ENCODE measurements around the gene MCU.
"Not testable (repeated sequence)": the region's sequence is repeated elsewhere in the genome, so short reads cannot be mapped to it uniquely, and the experiment has no call there.

The MCU gene

GRCh38 chr10:72753760-72754231, 61.9 kb downstream of the MCU start:
- ChIA-PET POLR2A (no interaction called here), CTCF (interaction anchor here (1.3 kb wide), 1 partner anchor 32 kb away, joined by 3 read pairs; no protein-coding TSS in a partner anchor)
- DNase-seq (ENCODE audit: extremely low spot score): no peak
- no peak for TF ChIP-seq CTCF (IDR thresholded peaks at IDR 0.05; ENCODE audit: control extremely low read depth, extremely low read depth, low read depth, missing control alignments)

GRCh38 chr10:72754275-72755032, 62.5 kb downstream of the MCU start:
- no peak for TF ChIP-seq CTCF (IDR thresholded peaks at IDR 0.05; ENCODE audit: control extremely low read depth, extremely low read depth, low read depth, missing control alignments)
- POLR2A ChIA-PET: no interaction called here
- DNase-seq (ENCODE audit: extremely low spot score): no peak
- CTCF ChIA-PET: interaction anchor here (1.3 kb wide), 1 partner anchor 31 kb away, joined by 3 read pairs; no protein-coding TSS in a partner anchor

GRCh38 chr10:72756674-72757385, 64.9 kb downstream of the MCU start:
- ChIA-PET CTCF (interaction anchor here (1.2 kb wide), 2 partner anchors 12 to 119 kb away, joined by 3 to 4 read pairs; no protein-coding TSS in a partner anchor), POLR2A (no interaction called here)
- DNase-seq (ENCODE audit: extremely low spot score): no peak
- TF ChIP-seq CTCF (IDR thresholded peaks at IDR 0.05; ENCODE audit: control extremely low read depth, extremely low read depth, low read depth, missing control alignments): no peak

- no peak for TF ChIP-seq CTCF (IDR thresholded peaks at IDR 0.05; ENCODE audit: control extremely low read depth, extremely low read depth, low read depth, missing control alignments)
- no peak for DNase-seq (ENCODE audit: extremely low spot score)
- CTCF ChIA-PET: interaction anchor here (1.0 to 1.2 kb wide), 2 partner anchors 20 to 118 kb away, joined by 3 read pairs; no protein-coding TSS in a partner anchor
- POLR2A ChIA-PET: no interaction called here
Measured at GRCh38 chr10:72757732-72758131, 65.8 kb downstream of the MCU start.

GRCh38 chr10:72758930-72759329, 67.0 kb downstream of the MCU start:
- DNase-seq (ENCODE audit: extremely low spot score); POLR2A ChIA-PET; CTCF ChIA-PET: not testable (repeated sequence)

- ChIA-PET CTCF (no interaction called here), POLR2A (no interaction called here)
- TF ChIP-seq CTCF (IDR thresholded peaks at IDR 0.05; ENCODE audit: control extremely low read depth, extremely low read depth, low read depth, missing control alignments): no peak
- no peak for DNase-seq (ENCODE audit: extremely low spot score)
Measured at GRCh38 chr10:72759584-72759983, 67.6 kb downstream of the MCU start.

GRCh38 chr10:72761498-72761897, 69.6 kb downstream of the MCU start:
- POLR2A ChIA-PET: no interaction called here
- CTCF ChIA-PET: no interaction called here
- DNase-seq (ENCODE audit: extremely low spot score): no peak
- no peak for TF ChIP-seq CTCF (IDR thresholded peaks at IDR 0.05; ENCODE audit: control extremely low read depth, extremely low read depth, low read depth, missing control alignments)

Data from GM10248 (cell line).